NOMO-1 (cell line): ENCODE data around the gene DDX59.

Experiments
- DNase-seq, 2 experiments: peaks; one replicate each; lab custom pipeline; 2025; ENCODE audit not compliant: unreplicated experiment in 2 of 2; lab: John Stamatoyannopoulos, UW

The DDX59 gene

DNA sequence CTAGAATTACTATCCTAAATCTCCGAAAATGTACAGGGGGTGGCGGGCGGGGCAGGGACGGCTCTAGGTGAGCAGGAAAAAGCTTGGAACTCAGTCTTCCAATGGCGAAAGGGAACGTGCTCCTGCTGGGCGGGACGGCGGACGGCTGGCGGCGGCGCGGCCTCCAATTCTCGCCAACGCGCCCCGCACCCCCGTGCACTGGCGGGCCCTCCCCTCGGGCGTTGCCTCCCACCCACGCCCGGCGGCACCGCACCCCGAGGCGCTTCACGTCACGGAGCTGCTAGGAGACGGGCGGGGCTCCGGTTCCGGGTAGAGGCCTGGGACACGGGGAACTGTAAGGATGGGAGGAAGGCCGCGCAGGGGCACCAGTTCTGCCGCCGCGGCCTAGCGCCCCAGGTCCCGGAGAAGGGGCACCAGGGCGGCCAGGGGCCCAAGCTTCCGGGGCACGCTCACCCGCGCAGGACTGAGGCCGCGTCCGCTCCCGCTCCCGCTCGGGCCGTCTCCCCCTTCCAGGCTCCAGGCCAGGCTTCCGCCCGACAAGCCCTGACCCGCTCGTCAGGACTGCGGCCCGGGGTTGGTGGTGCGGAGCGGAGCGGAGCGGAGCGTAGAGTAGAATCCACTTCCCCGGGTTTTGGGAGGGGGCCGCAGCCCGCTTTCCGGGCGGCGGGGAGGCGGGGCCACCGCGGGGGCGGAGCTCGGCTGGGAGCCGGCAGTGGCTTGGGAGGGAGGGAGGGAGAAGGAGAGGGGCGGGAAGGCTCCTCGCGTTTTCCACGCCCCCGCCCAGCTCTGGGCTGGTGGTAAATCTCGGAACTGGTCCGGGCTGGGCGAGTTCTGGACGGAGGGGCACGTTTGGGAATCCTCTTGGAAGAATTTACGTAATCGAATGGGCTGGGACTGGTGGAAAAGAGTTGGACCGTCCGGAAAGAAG, at the start of gene DDX59:
DDX59 (minus strand) TSS at position 594 of the 928 bp plus-strand sequence. CDS start 3,167 bp downstream, outside the sequence.
- DNase-seq: peak; percentile 83 to 92

DNA sequence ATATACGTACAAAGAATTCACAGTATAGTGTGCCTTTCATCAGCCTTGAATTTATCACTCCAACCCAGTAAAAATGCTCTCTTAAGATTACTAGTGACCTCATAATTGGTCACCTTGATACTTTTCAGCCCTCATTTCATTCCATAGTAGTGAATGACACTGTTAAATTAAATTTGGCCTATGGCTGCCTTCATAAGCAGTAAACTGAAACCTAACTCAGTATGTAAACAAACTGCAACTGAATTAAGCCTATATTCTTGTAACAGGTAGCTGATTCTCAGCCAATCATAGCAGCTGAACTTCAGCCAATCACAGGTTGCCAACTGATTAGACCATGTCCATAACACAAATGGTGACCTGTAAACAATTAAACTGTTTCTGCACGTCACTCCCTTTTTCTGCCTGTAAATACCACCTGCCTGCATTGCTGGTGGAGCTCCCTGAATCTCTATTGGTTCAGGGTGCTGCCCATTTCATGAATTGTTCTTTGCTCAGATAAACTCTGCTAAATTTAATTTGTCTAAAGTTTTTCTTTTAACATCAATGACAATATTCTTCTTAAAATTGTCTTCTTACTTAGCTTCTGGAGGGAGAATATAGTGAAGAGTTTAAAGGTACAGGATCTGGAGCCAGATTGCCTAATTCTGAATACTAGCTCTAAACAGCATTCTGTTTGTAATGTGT, 44.9 kb upstream of the DDX59 start:
- no peak for DNase-seq

DNA sequence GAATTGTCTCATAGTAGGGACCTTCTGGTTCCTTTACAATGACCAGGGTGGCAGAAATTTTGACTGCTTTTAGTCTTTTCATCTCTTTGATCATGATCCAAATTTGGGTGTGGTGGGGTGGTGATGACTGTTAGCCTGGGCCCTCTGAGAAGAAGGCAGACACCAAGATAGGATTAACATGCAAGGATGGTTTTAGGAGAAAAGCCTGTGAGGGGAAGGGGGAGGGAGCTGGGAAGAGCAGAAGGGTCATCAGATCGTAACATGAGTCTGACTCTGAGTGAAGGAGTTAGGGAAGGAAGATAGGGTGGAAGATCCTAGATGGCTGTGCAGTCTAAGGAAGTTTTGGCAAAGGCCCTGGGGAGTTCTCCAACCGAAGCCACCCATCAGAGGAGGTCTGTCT, 40.5 kb upstream of the DDX59 start:
- no peak for DNase-seq

DNA sequence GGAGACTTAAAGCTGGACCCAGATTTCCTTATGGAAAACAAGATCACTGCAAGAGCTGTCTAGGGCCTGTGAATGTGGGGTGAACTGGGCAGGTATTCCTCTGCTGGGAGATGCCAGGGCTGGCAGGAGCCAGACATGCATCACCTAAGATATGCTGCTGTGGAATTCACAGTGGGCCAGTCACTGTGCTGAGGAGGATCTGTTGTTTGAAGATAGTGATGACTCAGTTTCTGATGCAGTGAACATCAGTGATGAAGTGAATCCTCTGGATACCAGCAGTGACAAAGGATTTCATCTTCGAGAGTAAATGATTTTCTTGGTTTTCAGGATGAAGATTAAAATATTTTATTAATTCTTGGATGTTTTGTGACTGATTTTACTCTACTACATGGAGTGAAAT, 39.1 kb upstream of the DDX59 start:
- no peak for DNase-seq

DNA sequence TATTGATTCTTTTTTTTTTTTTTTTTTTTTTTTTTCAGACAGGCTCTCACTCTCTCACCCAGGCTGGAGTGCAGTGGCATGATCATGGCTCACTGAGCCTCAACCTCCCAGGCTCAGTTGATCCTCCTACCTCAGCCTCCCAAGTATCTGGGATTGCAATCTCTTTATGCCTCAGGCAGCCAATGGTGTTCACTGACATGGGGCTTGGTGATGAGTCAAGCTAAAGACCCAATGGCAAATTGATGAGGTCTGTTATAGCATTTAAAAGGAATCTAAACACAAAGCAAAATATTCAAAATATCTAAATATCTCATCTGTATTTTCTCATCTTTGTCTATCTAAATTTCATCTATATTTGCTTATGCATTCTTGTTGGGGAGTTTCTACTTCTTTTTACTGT, 38.5 kb upstream of the DDX59 start:
- DNase-seq: no peak

DNA sequence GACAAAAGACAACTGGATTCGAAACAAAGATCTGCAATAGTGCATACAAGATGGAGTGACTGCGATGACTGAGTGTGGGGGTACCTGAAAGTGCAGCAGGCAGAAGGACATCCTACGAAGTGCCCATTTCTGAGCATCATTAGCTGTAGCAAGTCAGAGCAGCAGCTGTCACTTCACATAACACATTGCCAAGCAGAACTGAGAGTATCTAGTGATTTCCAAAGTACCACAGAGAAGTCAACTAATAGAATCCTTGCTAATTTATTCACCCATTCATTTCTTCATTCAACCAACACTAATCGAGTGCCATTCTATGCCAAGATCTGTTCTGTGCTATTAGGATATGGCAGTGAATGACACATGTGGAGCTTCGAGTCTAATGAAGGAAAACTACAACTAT, 37.4 kb upstream of the DDX59 start:
- DNase-seq: no peak

DNA sequence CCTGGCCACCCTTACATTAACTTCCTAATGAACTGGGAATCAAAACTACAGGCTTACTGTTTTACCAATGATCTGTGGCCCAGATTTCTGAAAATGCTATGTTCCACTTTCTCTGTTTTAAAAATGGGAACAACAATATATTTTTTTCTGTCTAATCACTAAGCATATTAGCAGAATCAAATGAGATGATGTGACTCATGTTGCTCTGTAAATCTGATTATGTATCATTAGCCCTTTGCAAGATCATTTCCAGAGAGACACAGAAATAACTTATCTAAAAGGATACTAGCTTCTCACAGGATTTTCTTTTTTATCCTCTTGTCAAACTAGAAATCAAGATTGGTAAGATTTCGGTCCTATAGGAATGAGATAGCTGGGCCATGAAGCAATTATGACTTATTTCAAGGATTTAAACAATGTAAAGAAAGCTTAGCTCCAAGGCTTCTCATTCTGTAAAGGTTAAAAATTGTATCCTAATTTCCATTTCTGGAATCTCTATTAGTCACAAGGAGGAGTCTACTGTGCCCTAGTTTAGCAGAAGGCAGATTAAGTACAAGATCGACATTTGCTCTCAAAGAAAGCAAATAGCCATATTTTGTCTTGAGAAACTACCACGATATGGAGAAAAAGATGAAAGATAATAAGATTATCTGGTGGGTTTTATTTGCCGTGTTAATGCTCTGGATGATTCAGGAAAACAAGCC, 36.6 kb upstream of the DDX59 start:
- no peak for DNase-seq

DNA sequence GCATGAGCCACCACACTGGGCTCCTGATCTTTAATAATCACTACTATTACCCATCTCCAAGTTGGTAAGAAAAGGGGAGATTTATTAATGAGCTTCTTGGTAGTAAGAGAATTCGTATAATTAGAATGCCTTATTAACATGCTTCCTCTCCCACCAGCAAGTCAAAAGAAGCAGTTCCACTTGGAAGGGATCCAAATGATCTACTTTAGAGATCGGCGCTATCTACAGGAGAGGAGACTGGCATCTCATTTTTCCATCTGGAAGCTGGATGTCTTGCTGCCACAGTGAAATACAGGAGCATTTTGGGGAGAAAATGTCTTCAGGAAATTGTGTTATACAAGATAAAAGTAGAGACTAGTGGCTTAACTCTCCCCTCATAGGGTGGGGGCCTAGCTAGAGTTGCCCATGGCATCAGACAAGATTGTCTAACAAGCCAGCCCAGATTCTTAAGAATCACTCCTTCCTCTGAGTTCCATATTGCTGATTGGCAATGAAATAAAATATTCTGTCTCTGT, 35.3 kb upstream of the DDX59 start:
- DNase-seq: no peak

DNA sequence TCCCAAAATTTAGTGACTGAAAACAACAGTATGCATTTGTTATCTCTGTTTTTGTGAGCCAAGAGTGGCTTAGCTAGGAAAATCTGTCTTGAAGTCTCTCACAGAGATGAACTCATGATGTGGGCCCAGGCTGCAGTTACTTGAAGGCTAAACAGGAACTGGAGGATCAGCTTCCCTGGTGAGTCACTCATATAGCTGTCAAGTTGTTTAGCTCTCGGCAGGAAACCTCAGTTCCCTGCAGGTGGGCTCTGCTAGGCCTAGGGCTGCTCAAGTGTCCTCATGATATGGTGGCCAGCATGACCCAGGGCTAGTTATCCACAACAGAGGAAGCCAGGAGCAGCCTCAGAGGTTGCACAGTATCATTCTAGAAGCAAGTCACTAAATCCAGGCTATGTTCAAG, 30.2 kb upstream of the DDX59 start:
- DNase-seq: no peak

DNA sequence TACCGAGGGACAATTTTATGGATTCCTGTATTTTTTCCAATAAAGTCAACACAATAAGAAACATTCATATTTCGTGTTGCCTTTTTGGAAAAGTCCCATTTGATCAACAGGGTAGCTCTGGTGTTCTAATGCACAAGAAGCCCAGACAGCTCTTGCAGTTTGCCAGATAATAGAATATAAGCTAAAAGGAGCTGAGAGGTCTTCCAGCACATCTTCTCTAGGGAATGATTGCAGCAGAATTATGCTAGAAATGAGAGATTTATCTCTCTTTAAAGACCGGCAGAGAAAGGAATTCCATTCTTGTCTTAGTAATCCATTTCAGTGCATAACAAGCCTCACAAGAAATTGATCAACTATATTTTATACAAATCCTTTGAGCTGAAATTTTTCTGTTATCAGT, 25.0 kb upstream of the DDX59 start:
- no peak for DNase-seq

DNA sequence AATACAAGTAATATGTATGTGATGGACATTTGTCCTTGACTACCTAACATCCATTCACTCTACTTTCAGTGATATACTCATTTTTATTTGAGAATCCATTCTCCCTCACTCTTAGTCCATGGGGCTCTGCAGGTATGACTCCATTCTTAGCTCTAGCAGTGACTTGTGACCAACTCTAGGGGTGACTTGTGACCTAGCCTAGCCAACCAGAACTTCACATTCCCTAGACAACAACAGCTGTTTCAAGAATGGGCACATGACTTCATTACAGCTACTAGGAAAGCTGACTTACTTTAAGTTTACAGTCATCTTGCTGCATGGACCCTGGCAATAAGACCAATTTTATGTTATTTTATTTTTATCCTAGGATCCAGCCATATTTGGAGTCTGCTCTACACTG, 23.6 kb upstream of the DDX59 start:
- DNase-seq: no peak

DNA sequence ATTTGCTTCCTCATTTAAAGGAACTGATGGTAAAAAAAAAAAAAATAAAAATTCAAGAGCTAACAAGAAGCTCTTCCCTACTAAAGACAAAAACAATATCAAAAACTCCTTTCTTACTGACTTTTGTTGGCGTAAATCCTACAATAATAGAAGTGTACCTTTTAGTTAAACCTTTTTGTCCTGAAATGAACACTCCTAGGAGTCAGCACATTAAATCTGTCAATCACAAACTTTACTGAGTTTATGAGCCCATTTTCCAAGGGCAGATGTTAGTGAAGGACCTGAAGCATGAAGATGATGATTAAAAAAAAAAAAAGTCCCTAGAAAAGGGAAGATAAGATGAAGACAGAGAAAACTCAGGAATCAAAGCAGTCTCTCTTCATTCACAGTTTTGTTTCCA, 22.6 kb upstream of the DDX59 start:
- no peak for DNase-seq

DNA sequence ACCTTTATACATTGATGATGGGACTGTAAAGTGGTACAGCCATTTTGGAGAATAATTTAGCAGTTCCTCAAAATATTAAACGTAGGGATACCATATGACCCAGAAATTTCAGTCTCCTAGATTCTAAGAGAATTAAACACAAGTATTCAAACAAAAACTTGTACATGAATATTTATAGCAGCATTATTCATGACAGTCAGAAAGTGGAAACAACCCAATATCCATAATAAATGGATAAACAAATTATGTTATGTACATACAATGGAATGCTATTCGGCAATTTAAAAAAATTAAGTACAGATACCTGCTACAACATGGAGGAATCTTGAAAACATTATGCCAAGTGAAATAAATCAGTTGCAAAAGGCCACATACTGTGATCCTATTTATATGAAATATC, 16.9 kb upstream of the DDX59 start:
- no peak for DNase-seq

DNA sequence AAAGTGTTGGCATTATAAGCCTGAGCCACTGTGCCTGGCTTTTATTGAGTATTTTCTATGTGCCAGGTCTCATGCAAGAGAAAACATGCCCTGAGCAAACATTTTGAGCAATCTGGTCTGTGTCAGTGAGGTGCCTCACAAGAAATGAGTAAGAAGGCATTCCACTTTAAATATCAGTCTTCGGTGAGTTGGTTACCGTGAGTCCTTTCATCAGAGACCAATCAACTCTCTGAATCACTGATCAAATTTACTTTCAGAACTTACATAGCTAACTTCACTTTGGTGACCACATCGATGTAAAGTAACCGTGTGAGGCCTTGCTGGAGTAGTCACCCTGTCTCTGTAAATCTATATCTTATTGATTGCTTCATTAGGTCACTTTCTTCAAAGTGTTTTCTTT, 14.3 kb upstream of the DDX59 start:
- no peak for DNase-seq

DNA sequence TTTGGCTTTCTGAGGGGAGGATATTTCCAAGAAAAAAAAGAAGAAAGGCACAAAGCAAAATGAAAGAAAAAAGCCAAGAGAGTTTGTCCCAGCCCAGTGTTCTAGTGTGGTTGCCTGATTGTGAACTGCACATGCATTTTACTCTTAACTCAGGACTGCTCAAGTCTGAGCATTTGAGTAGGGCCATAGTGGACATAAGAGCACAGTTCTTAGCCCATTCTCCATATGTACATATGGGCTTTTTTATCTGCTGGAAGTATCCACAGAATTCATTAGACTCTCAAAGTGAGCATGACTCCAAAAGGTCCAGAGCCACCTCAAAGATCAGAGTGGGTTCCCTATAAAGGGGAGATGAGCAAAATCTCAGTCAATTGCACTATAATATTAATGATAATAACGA, 13.6 kb upstream of the DDX59 start:
- DNase-seq: no peak

DNA sequence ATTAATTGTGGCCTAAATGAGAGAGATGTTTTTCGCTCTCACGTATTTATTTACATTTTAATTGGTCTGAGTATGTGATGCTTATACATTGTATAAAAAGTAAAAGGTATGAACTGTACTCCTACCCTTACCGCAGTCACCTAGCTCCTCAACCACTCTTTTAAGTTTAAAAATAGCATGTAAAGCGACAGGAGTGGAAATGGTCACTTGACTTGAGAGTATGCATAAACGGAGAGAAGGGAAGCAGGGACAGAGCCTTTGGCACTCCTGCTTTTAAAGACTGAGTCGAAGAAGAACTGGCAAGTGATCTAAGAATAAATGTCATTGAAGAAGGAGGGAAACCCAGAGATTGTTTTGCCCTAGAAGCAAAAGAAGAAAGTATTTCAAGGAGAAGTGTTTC, 11.5 kb upstream of the DDX59 start:
- DNase-seq: no peak

DNA sequence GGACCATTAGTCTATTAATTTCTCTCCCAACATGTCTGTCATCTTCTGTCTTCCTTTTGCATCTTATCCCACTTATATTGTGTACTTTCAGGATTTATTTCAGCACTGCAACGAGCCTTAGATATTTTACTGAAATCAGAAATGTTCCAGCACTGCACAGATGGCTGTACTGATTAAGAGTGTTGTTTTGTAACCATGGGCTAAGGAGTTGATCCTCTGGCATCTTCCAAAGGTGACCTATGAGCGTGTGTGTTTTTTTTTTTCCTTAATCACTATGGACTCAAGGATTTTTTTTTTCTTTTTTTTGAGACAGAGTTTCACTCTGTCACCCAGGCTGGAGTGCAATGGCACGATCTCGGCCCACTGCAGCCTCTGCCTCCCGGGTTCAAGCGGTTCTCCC, 7.1 kb upstream of the DDX59 start:
- DNase-seq: no peak

DNA sequence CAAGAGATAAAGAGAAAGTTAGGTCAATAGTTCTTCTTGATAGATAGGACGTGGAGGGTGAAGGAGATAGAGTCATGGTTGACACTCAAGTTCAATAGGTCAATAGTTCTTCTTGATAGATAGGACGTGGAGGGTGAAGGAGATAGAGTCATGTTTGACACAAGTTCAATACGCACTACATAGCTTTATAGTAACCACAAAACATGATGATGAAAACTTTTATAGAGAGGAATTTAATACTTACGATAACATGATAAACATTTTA, 5.8 kb upstream of the DDX59 start:
- DNase-seq: no peak

DNA sequence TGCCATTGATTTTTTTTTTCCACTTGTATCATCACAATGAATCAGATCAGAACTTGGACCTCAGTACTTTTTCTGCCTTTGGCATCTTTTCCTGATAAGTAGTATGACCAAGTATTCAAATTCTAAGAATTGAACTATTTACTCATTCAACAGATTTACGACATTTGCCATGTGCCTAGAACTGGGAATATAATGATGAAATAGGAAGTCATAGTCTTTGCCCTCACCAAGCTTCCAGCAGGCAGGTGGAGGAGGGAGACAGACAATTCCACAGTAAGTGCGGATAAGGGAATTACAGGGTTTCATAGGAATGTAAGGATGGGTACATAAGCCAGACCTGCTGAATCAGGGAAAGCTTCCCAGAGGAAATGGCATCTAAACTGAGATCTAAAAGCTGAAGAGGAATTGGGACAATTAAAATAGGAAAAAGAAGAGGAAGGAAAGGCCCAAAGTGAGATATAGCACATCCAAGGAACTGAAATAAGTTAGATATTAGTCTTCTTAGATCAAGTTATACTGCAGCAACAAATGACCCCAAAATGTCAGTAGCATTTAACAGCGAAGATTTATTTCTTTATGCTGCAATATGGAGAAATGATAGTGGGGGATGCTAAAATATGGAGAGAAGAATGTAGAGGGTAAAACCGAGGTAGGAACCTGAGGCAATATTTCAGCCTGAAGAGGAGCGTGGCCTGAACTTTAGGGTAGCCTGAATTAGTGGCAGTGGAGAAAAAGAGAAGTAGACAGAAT, 5.3 kb upstream of the DDX59 start:
- DNase-seq: no peak

DNA sequence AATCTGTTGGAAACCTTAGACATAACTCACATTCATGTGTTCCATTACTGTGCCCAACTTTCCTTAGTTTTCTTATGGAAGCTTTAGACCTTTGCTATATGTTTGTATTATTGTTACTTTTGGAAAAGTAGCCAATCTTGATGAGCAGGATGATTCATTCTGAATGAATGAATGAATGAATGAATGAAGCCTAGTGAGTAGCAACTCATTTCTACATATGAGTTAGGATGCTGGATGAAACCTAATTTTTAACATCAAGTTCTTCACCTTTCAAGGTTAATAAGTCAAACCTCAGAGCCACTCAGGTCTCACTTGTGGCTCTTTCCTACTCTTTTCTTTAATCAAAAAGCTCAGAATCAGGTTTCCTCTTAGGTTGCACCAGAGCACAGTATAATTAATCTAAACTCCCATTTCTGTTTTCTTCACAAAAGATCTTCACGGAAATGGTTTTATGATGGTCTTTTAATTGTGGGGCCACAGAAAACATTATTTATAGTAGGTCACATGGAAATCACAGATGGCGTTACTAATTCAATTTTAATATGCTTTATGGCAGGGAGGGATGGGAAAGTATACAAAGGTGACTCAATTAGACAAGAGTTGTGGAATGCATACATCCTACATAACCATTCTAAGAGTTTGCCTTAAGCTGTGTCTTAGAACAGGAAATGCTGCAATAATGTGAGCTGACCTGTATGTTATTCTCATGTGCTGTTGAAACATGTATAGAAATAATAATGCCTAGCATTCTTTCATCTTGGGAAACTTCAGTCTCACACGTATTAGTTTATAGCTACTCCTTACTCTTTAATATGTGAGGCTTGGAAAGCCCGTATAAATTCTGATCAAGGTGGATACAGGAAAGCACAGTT, 4.5 kb upstream of the DDX59 start:
- no peak for DNase-seq
